ENCODE measurements around the gene BMP3.

BMP3 gene

GRCh38 chr4:81106150-81106549, 75.6 kb downstream of the BMP3 start:
- no peak for DNase-seq (ENCODE audit: low read depth)

Measured in stimulated activated CD8-positive, alpha-beta memory T cell treated with anti-CD3 and anti-CD28 coated beads, Interleukin-12 subunit alpha, Interleukin-12 subunit beta, amount 100 ng/mL, for 4 hours (primary cell).